WTC11 (cell line): ENCODE results near the gene MIPOL1.

ENCODE experiments used
- CBFB ChIP-seq: sonication (generic); formaldehyde crosslinking; IDR thresholded peaks from 2 replicates; pipeline ENCODE4 v1.8.1; 2022; ENCODE audit warnings: mild to moderate bottlenecking, low read depth, missing genetic modification reagents
- CREB1 ChIP-seq: sonication (generic); formaldehyde crosslinking; IDR thresholded peaks from 2 replicates; pipeline ENCODE4 v1.8.0; 2023; ENCODE audit warnings: mild to moderate bottlenecking, missing genetic modification reagents
- JAZF1 ChIP-seq: fragments of 250-450 bp; sonication (Bioruptor Pico); IDR thresholded peaks from 2 replicates; pipeline ENCODE4 v1.9.0; 2021; ENCODE audit warnings: moderate library complexity, mild to moderate bottlenecking, inconsistent platforms
- NR2C2 ChIP-seq: sonication (generic); formaldehyde crosslinking; IDR thresholded peaks from 2 replicates; pipeline ENCODE4 v1.8.0; 2022; ENCODE audit warnings: mild to moderate bottlenecking, missing genetic modification reagents
- TEAD1 ChIP-seq: sonication (generic); formaldehyde crosslinking; IDR thresholded peaks from 2 replicates; pipeline ENCODE4 v1.8.0; 2022; ENCODE audit warnings: mild to moderate bottlenecking, missing genetic modification reagents
- TP53 ChIP-seq: sonication (generic); formaldehyde crosslinking; IDR thresholded peaks from 2 replicates; pipeline ENCODE4 v1.8.1; 2023; ENCODE audit warnings: mild to moderate bottlenecking, missing genetic modification reagents
- TF ChIP-seq, protein P1 (sequence below): fragments of 200-600 bp; IDR thresholded peaks from 2 replicates; pipeline ENCODE4 v1.8.0; 2022; ENCODE audit warnings: antibody characterized with exemption
- TF ChIP-seq, protein P2 (sequence below): sonication (generic); formaldehyde crosslinking; IDR thresholded peaks from 2 replicates; pipeline ENCODE4 v1.8.1; 2022; ENCODE audit warnings: mild to moderate bottlenecking, missing genetic modification reagents, moderate library complexity, borderline replicate concordance
- TF ChIP-seq, protein P3 (sequence below): fragments of 250-450 bp; sonication (Bioruptor Pico); conservative IDR thresholded peaks from 2 replicates; pipeline ENCODE4 v1.9.0; 2021; ENCODE audit warnings: mild to moderate bottlenecking

DNA sequence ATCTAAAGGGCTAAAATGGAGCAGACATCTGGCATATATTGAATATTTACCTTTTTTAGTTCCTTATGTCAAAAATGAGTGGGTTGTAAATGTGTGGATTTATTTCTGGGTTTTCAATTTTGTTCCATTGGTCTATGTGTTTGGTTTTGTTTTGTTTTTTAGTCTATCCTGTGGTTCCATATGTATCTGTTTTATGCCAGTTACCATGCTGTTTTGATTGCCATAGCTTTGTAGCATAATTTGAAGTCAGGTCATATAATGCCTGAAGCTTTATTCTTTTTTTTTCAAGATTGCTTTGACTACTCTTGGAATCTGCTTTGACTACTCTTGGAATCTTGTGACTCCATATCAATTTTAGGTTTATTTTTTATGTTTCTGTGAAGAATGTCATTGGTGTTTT lies 133.2 kb downstream of the MIPOL1 start:
- TF ChIP-seq JAZF1, result no peak
- TF ChIP-seq, protein P1, sequence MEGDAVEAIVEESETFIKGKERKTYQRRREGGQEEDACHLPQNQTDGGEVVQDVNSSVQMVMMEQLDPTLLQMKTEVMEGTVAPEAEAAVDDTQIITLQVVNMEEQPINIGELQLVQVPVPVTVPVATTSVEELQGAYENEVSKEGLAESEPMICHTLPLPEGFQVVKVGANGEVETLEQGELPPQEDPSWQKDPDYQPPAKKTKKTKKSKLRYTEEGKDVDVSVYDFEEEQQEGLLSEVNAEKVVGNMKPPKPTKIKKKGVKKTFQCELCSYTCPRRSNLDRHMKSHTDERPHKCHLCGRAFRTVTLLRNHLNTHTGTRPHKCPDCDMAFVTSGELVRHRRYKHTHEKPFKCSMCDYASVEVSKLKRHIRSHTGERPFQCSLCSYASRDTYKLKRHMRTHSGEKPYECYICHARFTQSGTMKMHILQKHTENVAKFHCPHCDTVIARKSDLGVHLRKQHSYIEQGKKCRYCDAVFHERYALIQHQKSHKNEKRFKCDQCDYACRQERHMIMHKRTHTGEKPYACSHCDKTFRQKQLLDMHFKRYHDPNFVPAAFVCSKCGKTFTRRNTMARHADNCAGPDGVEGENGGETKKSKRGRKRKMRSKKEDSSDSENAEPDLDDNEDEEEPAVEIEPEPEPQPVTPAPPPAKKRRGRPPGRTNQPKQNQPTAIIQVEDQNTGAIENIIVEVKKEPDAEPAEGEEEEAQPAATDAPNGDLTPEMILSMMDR, result no peak
- no peak for TF ChIP-seq NR2C2 (CRISPR knock-in tag)
- TF ChIP-seq TP53 (CRISPR knock-in tag), result no peak
- TF ChIP-seq, protein P2, sequence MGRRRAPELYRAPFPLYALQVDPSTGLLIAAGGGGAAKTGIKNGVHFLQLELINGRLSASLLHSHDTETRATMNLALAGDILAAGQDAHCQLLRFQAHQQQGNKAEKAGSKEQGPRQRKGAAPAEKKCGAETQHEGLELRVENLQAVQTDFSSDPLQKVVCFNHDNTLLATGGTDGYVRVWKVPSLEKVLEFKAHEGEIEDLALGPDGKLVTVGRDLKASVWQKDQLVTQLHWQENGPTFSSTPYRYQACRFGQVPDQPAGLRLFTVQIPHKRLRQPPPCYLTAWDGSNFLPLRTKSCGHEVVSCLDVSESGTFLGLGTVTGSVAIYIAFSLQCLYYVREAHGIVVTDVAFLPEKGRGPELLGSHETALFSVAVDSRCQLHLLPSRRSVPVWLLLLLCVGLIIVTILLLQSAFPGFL (CRISPR knock-in tag), result no peak
- no peak for TF ChIP-seq CBFB
- TF ChIP-seq CREB1 (CRISPR knock-in tag), result no peak
- TF ChIP-seq, protein P3, sequence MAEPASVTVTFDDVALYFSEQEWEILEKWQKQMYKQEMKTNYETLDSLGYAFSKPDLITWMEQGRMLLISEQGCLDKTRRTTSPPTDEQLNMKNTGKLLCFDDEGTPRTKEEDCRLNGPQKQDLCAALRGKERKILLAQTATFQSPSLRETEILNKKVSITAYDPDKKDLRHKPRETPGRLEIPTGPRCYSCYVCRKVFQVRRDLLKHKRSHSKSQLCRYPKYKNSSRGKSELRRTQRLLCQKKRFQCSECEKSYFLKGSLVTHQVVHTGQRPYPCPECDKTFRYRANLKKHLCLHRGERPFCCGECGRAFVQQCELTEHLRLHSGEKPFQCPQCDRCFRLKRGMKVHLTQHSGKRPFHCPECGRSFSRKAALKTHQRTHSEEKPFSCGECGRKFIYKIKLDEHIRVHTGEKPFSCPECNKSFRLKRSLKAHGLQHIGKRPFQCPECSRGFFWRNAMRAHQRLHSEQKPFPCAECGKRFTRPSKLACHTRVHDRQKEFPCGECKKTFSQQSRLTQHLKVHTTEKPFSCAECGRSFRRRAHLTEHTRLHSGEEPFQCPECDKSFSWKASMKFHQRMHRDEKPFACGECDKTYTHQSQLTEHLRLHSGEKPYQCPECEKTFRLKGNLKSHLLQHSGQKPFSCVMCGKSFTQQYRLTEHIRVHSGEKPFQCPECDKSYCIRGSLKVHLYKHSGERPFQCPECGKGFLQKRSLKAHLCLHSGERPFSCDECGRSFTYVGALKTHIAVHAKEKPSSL (CRISPR knock-in tag), result no peak
- TF ChIP-seq TEAD1, result no peak
